CD8-positive, alpha-beta memory T cell (primary cell): ENCODE results near the gene OR9Q1. TPM values are rescaled to one million over a fixed set of nuclear protein-coding genes. Genes with fewer than 3 reads are reported as not detected.

Source experiments
- CTCF ChIA-PET: fragments of 350-600 bp; sonication (Branson Sonifier 250); formaldehyde crosslinking; loops from one replicate; lab custom pipeline; 2021; ENCODE audit warnings: antibody characterized with exemption; lab: Charles Lee
- POLR2A ChIA-PET: fragments of 350-600 bp; sonication (Branson Sonifier 250); formaldehyde crosslinking; loops from one replicate; lab custom pipeline; 2021; ENCODE audit warnings: antibody characterized with exemption; lab: Charles Lee
- DNase-seq, 5 donors: peaks; one replicate each; pipeline versions ENCODE4 v3.0.0 to v3.0.0-alpha.2; 2020 to 2022; ENCODE audit warnings: mixed read lengths in 1 of 5
- H3K27ac ChIP-seq: one replicate; pipeline ENCODE4 v1.7.0; 2013; ENCODE audit warnings: low read depth, mild to moderate bottlenecking, low read length, moderate library complexity
- H3K27me3 ChIP-seq: 2 replicates; pipeline ENCODE4 v1.7.0; 2013; ENCODE audit warnings: low read length, mild to moderate bottlenecking; ENCODE audit not compliant: insufficient read depth, poor library complexity, severe bottlenecking
- H3K36me3 ChIP-seq: 2 replicates; pipeline ENCODE4 v1.7.0; 2013; ENCODE audit warnings: mild to moderate bottlenecking, low read length, moderate library complexity; ENCODE audit not compliant: insufficient read depth
- H3K4me1 ChIP-seq: 2 replicates; pipeline ENCODE4 v1.7.0; 2013; ENCODE audit warnings: mild to moderate bottlenecking, low read length, moderate library complexity; ENCODE audit not compliant: insufficient read depth
- H3K4me3 ChIP-seq: 2 replicates; pipeline ENCODE4 v1.7.0; 2013; ENCODE audit warnings: mild to moderate bottlenecking, low read length
- H3K9me3 ChIP-seq: 2 replicates; pipeline ENCODE4 v1.7.0; 2013; ENCODE audit warnings: mild to moderate bottlenecking, low read length
- H3K27ac Mint-ChIP-seq, 8 donors: one replicate each; pipeline ENCODE4 v1.8.0; 2020 to 2021; ENCODE audit warnings: mixed read lengths in 8 of 8, mild to moderate bottlenecking in 6 of 8, inconsistent platforms in 3 of 8, moderate library complexity in 3 of 8
- H3K27me3 Mint-ChIP-seq, 2 donors: one replicate each; pipeline ENCODE4 v1.8.0; 2020 to 2021; ENCODE audit warnings: mixed read lengths in 2 of 2, mild to moderate bottlenecking in 1 of 2, moderate library complexity in 1 of 2
- H3K36me3 Mint-ChIP-seq, 3 donors: one replicate each; pipeline ENCODE4 v1.8.0; 2020 to 2021; ENCODE audit warnings: mixed read lengths in 3 of 3, inconsistent platforms in 1 of 3, mild to moderate bottlenecking in 1 of 3
- H3K4me1 Mint-ChIP-seq, 3 donors: one replicate each; pipeline ENCODE4 v1.8.0; 2020 to 2021; ENCODE audit warnings: mixed read lengths in 3 of 3, inconsistent platforms in 1 of 3, mild to moderate bottlenecking in 1 of 3
- H3K4me3 Mint-ChIP-seq, 7 donors: one replicate each; pipeline ENCODE4 v1.8.0; 2020 to 2021; ENCODE audit warnings: mixed read lengths in 7 of 7, mild to moderate bottlenecking in 6 of 7, moderate library complexity in 4 of 7, inconsistent platforms in 2 of 7
- H3K9me3 Mint-ChIP-seq, 5 donors: one replicate each; pipeline ENCODE4 v1.8.0; 2020 to 2022; ENCODE audit warnings: mixed read lengths in 5 of 5, mild to moderate bottlenecking in 3 of 5, moderate library complexity in 2 of 5, inconsistent platforms in 1 of 5
- polyA plus RNA-seq: library from polyadenylated mRNA; unstranded; fragments of 300-500 nt; fragmentation: Illumina TruSeq; gene quantifications from one replicate; pipeline ENCODE4 v1.2.3, GENCODE V29; 2021
- total RNA-seq, 2 experiments: library from RNA; stranded (reverse); gene quantifications; one replicate each; pipeline ENCODE4 v1.2.3, GENCODE V29; 2021

OR9Q1 gene
- total and polyA plus RNA-seq, 3 experiments from 2014 or later = not detected

- ChIA-PET CTCF (no interaction called here), POLR2A (no interaction called here)
- no peak overlapping the region for H3K27ac ChIP-seq
- no peaks in the 10 kb centered on the region for H3K9me3 ChIP-seq
- H3K36me3 ChIP-seq = no peaks in the 10 kb centered on the region
- no peaks in the 10 kb centered on the region for H3K4me1 Mint-ChIP-seq
- no peaks in the 10 kb centered on the region for H3K36me3 Mint-ChIP-seq
- no peaks in the 10 kb centered on the region for H3K27me3 ChIP-seq
- no peak overlapping the region for H3K27ac Mint-ChIP-seq
- H3K4me1 ChIP-seq = no peaks in the 10 kb centered on the region
- H3K4me3 ChIP-seq = no peak overlapping the region
- peaks cover 3 to 20% of the 10 kb centered on the region in 2 donors for H3K27me3 Mint-ChIP-seq
- no peak overlapping the region for H3K4me3 Mint-ChIP-seq
- no peak for DNase-seq
- H3K9me3 Mint-ChIP-seq = no peaks in the 10 kb centered on the region
Observed at GRCh38 chr11:58121096-58121495, 97.4 kb downstream of the OR9Q1 start.

GRCh38 chr11:58125469-58125868 is 101.8 kb downstream of the OR9Q1 start, which contains the start of gene OR9I1:
OR9I1 (minus strand) TSS chr11:58125530; CDS start chr11:58119444, 6,086 bp downstream.
- Mint-ChIP-seq H3K9me3 (no peaks in the 10 kb centered on the region), H3K4me3 (no peak within 1 kb of the TSS), H3K27ac (no peak within 1 kb of the TSS), H3K36me3 (no peaks in the 10 kb centered on the region), H3K4me1 (no peaks in the 10 kb centered on the region), H3K27me3 (peaks cover 3 to 14% of the 10 kb centered on the region in 2 donors)
- ChIA-PET POLR2A (no interaction called here), CTCF (no interaction called here)
- DNase-seq = no peak
- H3K9me3 ChIP-seq = no peaks in the 10 kb centered on the region
- no peak within 1 kb of the TSS for H3K27ac ChIP-seq
- H3K4me1 ChIP-seq = no peaks in the 10 kb centered on the region
- H3K27me3 ChIP-seq = no peaks in the 10 kb centered on the region
- no peak within 1 kb of the TSS for H3K4me3 ChIP-seq
- H3K36me3 ChIP-seq = no peaks in the 10 kb centered on the region

- no peak overlapping the region for H3K4me3 Mint-ChIP-seq
- H3K36me3 Mint-ChIP-seq = no peaks in the 10 kb centered on the region
- no peak overlapping the region for H3K27ac ChIP-seq
- H3K4me1 Mint-ChIP-seq = no peaks in the 10 kb centered on the region
- H3K9me3 Mint-ChIP-seq = no peaks in the 10 kb centered on the region
- no peak for DNase-seq
- ChIA-PET POLR2A (no interaction called here), CTCF (no interaction called here)
- H3K36me3 ChIP-seq = no peaks in the 10 kb centered on the region
- H3K9me3 ChIP-seq = no peaks in the 10 kb centered on the region
- H3K27ac Mint-ChIP-seq = no peak overlapping the region
- no peak overlapping the region for H3K4me3 ChIP-seq
- H3K27me3 Mint-ChIP-seq = peaks cover 5 to 11% of the 10 kb centered on the region in 2 donors
- no peaks in the 10 kb centered on the region for H3K27me3 ChIP-seq
- no peaks in the 10 kb centered on the region for H3K4me1 ChIP-seq
Observed at GRCh38 chr11:58127350-58127749, 103.7 kb downstream of the OR9Q1 start.

- ChIA-PET CTCF (no interaction called here), POLR2A (no interaction called here)
- H3K27me3 Mint-ChIP-seq = peaks cover 3 to 9% of the 10 kb centered on the region in 2 donors
Observed at GRCh38 chr11:58133309-58134076, 109.8 kb downstream of the OR9Q1 start.

GRCh38 chr11:58134151-58134550 is 110.5 kb downstream of the OR9Q1 start:
- H3K4me1 ChIP-seq = no peaks in the 10 kb centered on the region
- ChIA-PET POLR2A (no interaction called here), CTCF (no interaction called here)
- H3K9me3 ChIP-seq = no peaks in the 10 kb centered on the region
- Mint-ChIP-seq H3K9me3 (peaks cover 0 to 2% (median 0%) of the 10 kb centered on the region in 5 donors), H3K36me3 (no peaks in the 10 kb centered on the region), H3K27ac (no peak overlapping the region), H3K4me1 (peaks cover 0 to 4% (median 0%) of the 10 kb centered on the region in 3 donors), H3K27me3 (peaks cover 3 to 9% of the 10 kb centered on the region in 2 donors), H3K4me3 (no peak overlapping the region)
- H3K27me3 ChIP-seq = no peaks in the 10 kb centered on the region
- H3K27ac ChIP-seq = no peak overlapping the region
- H3K4me3 ChIP-seq = no peak overlapping the region
- no peaks in the 10 kb centered on the region for H3K36me3 ChIP-seq
- DNase-seq = no peak

More at GRCh38 chr11:58133309-58134076, 109.8 kb downstream of the OR9Q1 start:
- Histone ChIP-seq H3K27me3 (no peaks in the 10 kb centered on the region), H3K4me3 (no peak overlapping the region), H3K4me1 (no peaks in the 10 kb centered on the region), H3K27ac (no peak overlapping the region), H3K36me3 (no peaks in the 10 kb centered on the region), H3K9me3 (no peaks in the 10 kb centered on the region)
- Mint-ChIP-seq H3K9me3 (no peaks in the 10 kb centered on the region), H3K4me1 (peaks cover 0 to 4% (median 0%) of the 10 kb centered on the region in 3 donors), H3K4me3 (no peak overlapping the region), H3K27ac (no peak overlapping the region), H3K36me3 (no peaks in the 10 kb centered on the region)
- DNase-seq = no peak

- Mint-ChIP-seq H3K4me1 (peaks cover 0 to 4% (median 0%) of the 10 kb centered on the region in 3 donors), H3K9me3 (peaks cover 0 to 2% (median 0%) of the 10 kb centered on the region in 5 donors), H3K36me3 (no peaks in the 10 kb centered on the region), H3K27ac (peak overlapping the region in 1 of 8 donors; percentile 22), H3K27me3 (peaks cover 3 to 9% of the 10 kb centered on the region in 2 donors), H3K4me3 (no peak overlapping the region)
- no peaks in the 10 kb centered on the region for H3K36me3 ChIP-seq
- H3K4me1 ChIP-seq = no peaks in the 10 kb centered on the region
- H3K27ac ChIP-seq = no peak overlapping the region
- ChIA-PET POLR2A (no interaction called here), CTCF (no interaction called here)
- no peak for DNase-seq
- no peaks in the 10 kb centered on the region for H3K27me3 ChIP-seq
- no peaks in the 10 kb centered on the region for H3K9me3 ChIP-seq
- H3K4me3 ChIP-seq = no peak overlapping the region
Observed at GRCh38 chr11:58135171-58135570, 111.5 kb downstream of the OR9Q1 start.

GRCh38 chr11:58142761-58143160 is 119.1 kb downstream of the OR9Q1 start:
- H3K27me3 Mint-ChIP-seq = peaks cover 12 to 25% of the 10 kb centered on the region in 2 donors
- ChIA-PET CTCF (no interaction called here), POLR2A (no interaction called here)
- no peak overlapping the region for H3K4me3 Mint-ChIP-seq
- H3K36me3 Mint-ChIP-seq = no peaks in the 10 kb centered on the region
- H3K36me3 ChIP-seq = no peaks in the 10 kb centered on the region
- no peaks in the 10 kb centered on the region for H3K4me1 Mint-ChIP-seq
- no peaks in the 10 kb centered on the region for H3K27me3 ChIP-seq
- H3K27ac ChIP-seq = no peak overlapping the region
- H3K9me3 Mint-ChIP-seq = peaks cover 0 to 6% (median 2%) of the 10 kb centered on the region in 5 donors
- no peak for DNase-seq
- H3K4me1 ChIP-seq = no peaks in the 10 kb centered on the region
- H3K27ac Mint-ChIP-seq = no peak overlapping the region
- H3K9me3 ChIP-seq = no peaks in the 10 kb centered on the region
- H3K4me3 ChIP-seq = no peak overlapping the region

GRCh38 chr11:58152781-58153180 is 129.1 kb downstream of the OR9Q1 start:
- Histone ChIP-seq H3K27me3 (no peaks in the 10 kb centered on the region), H3K4me3 (no peak overlapping the region), H3K9me3 (no peaks in the 10 kb centered on the region), H3K4me1 (no peaks in the 10 kb centered on the region), H3K27ac (no peak overlapping the region), H3K36me3 (no peaks in the 10 kb centered on the region)
- ChIA-PET POLR2A (no interaction called here), CTCF (no interaction called here)
- Mint-ChIP-seq H3K4me3 (no peak overlapping the region), H3K27me3 (peaks cover 8 to 16% of the 10 kb centered on the region in 2 donors), H3K36me3 (no peaks in the 10 kb centered on the region), H3K27ac (no peak overlapping the region), H3K9me3 (peaks cover 0 to 5% (median 0%) of the 10 kb centered on the region in 5 donors), H3K4me1 (no peaks in the 10 kb centered on the region)
- no peak for DNase-seq
